Measurements from ENCODE around the gene PIR.

DNA sequence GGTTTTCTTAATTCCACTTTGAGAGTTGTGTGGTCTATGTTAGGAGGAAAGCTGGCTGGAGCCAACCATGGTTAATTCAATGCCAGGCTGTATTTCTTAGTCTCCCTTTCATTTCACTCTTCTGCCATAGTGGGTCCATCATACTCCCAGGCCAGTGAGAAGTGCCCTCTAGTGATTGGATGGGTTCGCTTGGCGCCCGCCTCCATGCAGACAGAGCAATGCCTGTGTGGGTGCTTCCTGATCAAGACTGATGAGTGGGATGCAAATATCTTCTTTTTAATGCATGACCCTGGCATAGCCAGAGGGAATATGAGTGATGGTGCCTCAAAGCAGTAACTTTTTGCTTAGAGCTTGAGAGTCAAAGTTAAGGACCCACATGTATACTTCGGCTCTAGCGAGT, 13.9 kb upstream of the PIR start:
- TF ChIP-seq, protein P1, sequence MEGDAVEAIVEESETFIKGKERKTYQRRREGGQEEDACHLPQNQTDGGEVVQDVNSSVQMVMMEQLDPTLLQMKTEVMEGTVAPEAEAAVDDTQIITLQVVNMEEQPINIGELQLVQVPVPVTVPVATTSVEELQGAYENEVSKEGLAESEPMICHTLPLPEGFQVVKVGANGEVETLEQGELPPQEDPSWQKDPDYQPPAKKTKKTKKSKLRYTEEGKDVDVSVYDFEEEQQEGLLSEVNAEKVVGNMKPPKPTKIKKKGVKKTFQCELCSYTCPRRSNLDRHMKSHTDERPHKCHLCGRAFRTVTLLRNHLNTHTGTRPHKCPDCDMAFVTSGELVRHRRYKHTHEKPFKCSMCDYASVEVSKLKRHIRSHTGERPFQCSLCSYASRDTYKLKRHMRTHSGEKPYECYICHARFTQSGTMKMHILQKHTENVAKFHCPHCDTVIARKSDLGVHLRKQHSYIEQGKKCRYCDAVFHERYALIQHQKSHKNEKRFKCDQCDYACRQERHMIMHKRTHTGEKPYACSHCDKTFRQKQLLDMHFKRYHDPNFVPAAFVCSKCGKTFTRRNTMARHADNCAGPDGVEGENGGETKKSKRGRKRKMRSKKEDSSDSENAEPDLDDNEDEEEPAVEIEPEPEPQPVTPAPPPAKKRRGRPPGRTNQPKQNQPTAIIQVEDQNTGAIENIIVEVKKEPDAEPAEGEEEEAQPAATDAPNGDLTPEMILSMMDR (IDR thresholded peaks at IDR 0.05; ENCODE audit: low read depth, low read length), result no peak
- TF ChIP-seq EZH2phosphoT487 (IDR thresholded peaks at IDR 0.05; ENCODE audit: low read depth), result no peak
